ENCODE measurements around the gene RBPMS2.
"Not testable (repeated sequence)": the region's sequence is repeated elsewhere in the genome, so short reads cannot be mapped to it uniquely, and the experiment has no call there.

The RBPMS2 gene

DNA sequence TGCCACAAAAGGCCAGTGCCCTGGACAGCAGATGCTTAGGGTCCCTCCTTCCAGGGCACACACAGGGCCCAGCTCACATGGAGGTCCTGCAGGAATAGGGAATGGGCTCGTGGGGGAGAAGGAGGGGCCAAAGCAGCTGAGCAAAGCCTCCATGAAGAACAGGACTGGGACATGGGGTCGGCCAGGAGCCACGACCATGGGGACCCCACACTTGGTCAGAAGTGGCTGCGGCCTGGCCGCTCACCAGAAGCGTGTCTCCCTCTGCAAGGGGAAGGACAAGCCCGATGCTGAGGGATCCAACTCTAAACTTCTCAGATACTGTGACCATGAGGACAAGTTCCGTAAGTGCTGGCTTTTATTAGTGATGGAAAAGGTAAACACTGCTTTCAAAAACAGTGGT, 15.3 kb downstream of the RBPMS2 start:
- no peak overlapping the region for H3K27ac ChIP-seq
- no peak overlapping the region for H3K4me3 ChIP-seq

DNA sequence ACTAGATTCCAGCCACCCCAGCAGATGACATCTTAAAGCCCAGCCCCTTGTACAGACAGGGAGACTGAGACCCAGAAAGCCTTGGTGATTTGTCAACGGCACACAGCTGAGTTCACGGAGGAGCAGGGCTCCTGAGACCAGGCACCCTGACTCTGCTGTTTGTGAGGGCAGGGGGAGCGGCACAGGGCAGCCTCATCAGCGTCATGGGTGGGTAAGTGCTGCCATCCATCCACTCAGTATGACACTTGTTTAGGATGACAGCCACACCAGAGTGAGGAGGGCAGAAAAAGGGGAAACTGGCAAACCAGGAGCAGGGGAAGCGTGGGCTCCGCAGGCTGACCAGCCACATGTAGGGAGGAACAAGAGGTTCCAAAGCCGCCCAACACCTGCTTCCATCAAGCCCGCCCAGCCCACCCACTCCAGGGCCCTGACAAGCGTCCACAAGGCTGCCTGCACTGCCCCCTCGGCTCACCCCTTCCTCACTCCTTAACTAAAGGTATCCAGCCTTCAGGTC, 19.9 kb downstream of the RBPMS2 start:
- Histone ChIP-seq H3K27ac (no peak overlapping the region), H3K4me3 (no peak overlapping the region)

DNA sequence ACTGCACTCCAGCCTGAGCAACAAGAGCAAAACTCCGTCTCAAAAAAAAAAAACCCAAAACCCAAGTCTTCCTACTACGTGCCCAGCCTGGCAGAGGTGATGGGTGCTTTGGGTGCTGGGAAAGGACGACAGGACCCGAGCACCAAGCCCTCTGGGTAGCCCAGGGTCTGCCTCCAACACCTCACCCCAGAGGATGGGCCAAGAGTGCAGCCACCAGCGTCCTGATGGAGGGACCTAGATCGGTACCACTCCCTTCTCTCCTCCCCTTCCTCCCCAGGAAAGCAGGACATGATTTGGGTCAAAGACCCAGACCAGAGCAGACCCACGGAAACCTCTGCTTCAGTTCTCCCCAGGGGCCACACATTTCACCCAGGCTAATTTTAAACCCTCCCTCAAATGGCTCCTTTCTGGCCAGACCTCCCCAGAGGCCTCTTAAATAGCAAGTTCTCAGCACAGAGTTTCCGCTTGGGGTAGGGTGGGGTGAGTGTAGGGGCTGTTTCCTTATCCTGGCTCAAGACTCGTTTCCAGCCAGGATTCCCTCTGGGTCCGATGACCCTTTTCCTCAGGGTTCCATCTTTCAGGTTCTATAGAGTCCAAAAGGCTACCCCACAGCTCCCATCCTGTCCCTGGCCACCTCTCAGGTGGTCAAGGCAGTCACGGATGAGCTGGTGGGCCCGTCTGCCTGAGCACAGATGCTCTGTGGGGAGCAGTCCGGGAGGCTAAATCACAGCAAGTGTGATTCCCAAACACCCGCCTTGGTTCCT, 20.5 kb downstream of the RBPMS2 start:
- Histone ChIP-seq H3K4me3 (no peak overlapping the region), H3K27ac (no peak overlapping the region)

DNA sequence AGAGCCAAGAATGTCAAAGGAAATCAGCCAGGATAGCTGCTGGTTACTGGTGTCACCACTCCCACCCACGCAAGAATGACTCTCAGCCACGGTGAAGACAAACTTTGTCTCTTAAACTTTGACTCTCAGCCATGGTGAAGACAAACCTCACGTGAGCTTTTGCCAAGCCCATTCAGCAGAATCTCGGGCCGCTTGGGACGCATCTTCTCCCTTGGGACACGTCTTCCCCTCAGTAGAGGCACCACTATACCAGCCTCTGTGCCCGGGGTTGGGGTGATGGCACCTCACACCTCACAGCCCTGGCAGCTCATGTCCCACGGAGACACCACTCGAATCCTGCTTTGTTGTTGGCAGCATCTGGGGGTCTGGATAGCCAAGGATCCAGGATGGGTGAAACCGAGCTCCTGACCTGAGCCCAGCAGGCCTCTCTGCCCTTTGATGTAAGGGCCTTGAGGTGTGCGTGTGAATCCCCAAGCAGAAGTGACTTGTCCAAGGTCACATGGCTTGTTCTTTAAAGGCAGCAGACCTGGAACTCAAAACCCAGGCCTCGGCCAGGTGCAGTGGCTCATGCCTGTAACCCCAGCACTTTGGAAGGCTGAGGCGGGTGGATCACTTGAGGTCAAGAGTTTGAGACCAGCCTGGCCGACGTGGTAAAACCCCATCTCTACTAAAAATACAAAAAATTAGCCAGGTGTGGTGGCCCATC, 21.8 kb downstream of the RBPMS2 start:
- no peak overlapping the region for H3K4me3 ChIP-seq
- H3K27ac ChIP-seq, result no peak overlapping the region

DNA sequence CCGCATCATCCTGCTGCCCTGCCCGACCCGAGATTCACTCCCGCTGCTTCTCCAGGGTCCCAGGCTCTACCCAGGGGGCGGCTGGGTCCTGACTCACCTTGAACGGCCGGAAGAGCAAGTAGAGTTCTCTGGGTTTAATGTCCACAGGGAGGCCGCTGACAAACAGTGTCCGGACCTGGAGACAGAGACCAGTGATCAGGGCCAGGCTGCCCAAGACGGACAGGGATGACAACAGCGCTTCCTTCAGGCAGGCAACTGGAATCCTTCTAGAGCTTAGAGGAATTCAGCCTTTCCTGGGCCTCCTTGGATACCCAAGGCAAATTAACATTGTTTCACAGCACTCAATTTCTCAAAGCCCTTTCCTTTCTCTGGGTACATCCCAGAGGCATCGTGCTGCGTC, 23.9 kb downstream of the RBPMS2 start:
- no peak overlapping the region for H3K4me3 ChIP-seq
- no peak overlapping the region for H3K27ac ChIP-seq

DNA sequence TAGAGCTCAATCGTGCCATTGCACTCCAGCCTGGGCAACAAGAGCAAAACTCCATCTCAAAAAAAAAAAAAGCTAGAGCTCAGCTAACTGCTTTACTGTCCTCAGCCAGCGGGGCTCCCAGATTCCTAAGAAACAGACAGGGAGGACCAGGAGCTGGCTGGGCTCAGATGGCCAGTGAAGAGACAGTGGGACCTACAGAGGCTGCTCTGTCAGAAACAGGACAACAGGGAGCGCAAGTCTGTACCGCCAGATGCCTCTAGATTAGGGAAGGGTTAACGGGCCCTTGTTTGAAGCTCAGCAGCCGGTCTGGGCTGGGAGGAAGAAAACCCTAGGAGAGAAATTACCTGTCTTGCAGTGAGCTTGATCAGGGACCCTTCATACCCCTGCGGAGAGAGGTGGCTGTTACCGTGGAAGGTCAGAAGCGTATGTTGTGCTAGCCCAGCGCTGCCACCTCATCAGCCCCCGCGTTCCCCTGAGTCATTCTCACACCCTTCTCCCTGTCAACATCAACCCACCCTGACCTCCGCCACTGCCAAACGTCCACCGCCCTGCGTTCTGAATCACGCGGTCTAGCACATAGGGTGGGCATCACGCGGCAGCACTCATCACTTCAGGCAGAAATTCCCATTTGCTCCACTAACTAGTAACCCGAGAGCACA, 25.3 kb downstream of the RBPMS2 start:
- Histone ChIP-seq H3K27ac (no peak overlapping the region), H3K4me3 (no peak overlapping the region)

DNA sequence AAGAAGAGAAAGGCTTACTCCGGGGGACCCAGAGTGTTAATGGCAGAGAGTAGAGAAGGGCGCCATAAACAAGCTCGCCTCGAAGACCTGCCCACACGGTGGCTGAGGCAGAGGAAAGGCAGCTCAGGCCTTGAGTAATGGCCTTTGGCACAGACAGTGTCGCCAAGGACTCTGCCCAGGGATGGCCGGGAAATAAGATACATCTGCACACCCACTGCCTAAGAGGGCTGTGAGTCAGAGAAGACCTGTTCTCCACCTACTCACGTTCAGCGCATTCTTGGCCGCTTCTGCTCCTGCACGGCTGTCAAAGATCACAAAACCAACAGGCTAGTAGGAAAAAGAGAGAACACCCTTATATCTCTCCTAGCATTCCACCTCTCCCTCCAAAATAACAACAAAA, 26.2 kb downstream of the RBPMS2 start:
- no peak overlapping the region for H3K4me3 ChIP-seq
- no peak overlapping the region for H3K27ac ChIP-seq

DNA sequence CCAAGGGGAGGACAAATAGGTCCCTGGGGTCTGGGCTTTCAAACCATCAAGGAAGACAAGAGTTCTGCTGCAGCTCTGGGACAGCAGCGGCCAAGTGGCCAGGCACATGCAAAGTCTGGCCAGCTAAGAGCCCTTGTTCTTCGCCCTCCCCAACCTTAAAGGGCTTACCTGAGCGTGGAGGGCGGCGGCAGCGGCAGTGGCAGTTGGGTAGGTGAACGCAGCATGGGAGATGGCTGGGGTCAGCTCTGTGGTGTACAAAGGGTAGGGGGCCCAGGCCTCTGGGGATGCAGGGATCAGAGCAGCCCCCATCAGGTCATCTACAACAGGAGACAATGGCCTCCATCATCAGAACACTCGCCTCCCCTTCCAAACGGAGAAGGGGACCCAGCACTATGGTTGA, 27.1 kb downstream of the RBPMS2 start:
- no peak overlapping the region for H3K27ac ChIP-seq
- H3K4me3 ChIP-seq, result no peak overlapping the region

DNA sequence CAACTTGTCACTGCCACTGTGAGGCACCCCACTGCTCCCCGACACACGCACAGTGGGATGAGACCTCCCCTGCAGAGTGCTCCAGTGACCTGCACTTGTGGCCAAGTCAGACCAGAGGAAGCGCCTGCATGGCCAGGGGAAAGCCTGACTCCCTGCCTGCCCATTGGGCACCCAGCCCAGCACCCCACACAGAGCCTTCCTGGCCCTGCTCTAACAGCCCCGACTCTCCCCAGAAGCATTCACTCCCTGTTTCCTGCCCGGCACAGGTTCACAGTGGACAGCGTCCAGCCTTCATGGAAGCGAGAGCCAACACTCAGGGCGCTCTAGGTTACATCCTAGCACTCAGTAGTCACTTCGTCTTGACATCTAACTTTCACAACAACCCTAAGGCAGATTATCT, 27.8 kb downstream of the RBPMS2 start:
- H3K27ac ChIP-seq, result no peak overlapping the region
- no peak overlapping the region for H3K4me3 ChIP-seq

DNA sequence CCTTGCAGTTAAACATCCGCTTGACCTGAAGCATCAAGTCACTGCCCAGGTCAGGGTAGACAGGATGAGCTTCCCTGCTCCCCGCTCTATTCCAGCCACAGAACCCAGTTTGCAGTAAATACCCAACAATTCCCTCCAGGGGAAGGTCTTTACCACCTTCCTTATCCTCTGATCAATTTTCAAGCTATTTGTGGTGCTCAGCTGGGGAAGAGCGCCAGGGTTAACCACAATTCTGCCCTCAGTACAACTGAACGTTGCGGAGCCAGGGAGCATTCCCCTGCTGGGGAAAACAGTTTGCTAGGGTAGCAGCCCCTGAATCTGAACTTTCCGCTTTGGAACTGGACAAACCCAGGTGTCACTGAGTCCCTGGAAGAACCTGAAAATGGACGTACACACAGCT, 28.5 kb downstream of the RBPMS2 start:
- H3K27ac ChIP-seq, result no peak overlapping the region

DNA sequence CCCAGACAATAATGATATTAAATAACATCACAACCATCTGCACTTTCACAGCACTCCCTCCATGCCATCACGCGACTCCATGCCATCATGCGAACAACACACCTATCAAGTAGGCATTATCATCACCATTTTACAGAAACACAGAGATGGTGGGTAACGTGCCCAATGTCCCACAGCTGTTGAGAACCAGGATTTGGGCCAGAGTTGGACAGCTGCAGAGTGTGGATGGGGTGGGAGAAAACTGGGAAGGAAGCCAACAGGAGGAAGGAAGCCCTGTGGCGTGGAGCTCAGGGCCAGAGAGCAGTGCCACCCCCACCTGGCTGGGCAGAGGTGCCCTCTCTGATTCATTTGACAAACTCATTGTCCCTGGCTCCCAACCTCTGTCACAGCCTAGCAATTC, 29.0 kb downstream of the RBPMS2 start:
- no peak overlapping the region for H3K27ac ChIP-seq
- no peak overlapping the region for H3K4me3 ChIP-seq

More for the DNA sequence above, 28.5 kb downstream of the RBPMS2 start:
- no peak overlapping the region for H3K4me3 ChIP-seq

DNA sequence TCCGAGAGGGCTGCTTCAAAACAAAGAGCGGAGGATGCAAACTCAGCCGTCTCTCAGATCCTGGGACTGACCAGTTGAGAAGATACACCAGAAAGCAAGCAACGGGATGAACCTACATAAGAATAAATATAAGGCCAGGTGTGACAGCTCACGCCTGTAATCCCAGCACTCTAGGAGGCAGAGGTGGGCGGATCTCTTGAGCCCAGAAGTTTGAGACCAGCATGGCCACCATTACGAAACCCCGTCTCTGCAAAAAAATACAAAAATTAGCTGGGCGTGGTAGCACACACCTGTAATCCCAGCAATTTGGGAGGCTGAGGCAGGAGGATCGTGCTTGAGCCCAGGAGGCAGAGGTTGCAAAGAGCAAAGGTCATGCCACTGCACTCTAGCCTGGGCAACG, 31.7 kb downstream of the RBPMS2 start:
- Histone ChIP-seq H3K4me3 (no peak overlapping the region), H3K27ac (no peak overlapping the region)

DNA sequence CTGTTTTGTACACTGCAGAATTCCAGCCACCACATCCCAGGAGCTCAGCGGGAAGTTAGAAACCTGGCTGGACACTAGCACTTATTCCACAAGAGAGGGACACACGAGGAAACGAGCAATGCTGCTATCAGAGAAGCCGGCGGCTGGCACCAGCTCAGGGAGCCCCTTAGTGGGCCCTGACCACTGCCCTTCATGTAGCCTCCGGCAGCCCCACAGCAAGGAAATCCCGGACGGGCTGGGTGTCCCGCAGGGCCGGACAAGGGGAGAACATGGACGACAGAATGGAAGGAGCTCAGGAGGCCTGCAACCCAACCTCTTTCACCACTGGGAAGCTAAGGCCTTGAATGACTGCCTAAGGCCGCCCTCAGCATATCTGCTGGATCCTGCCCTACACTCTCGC, 32.5 kb downstream of the RBPMS2 start:
- Histone ChIP-seq H3K4me3 (no peak overlapping the region), H3K27ac (no peak overlapping the region)

DNA sequence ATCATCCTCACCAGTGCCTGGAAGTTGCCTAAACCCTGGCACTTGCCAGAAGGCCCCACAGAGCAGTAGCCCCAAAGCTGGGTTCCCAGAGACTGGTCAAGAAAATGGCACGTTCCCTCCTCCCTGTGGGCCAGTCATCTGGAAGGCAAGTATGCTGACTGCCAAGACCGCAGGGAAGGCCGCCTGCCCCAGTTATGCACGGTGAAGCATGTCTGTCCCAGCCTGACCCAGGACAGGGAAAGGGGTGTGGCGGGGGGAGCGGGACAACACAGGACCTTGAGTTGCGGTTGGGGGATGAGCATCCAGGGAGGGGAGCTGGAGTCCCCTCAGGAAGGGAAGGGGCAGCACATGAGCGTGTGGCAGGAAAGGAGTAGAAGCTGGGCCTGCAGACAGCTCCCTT, 33.0 kb downstream of the RBPMS2 start:
- Histone ChIP-seq H3K4me3 (no peak overlapping the region), H3K27ac (no peak overlapping the region)

DNA sequence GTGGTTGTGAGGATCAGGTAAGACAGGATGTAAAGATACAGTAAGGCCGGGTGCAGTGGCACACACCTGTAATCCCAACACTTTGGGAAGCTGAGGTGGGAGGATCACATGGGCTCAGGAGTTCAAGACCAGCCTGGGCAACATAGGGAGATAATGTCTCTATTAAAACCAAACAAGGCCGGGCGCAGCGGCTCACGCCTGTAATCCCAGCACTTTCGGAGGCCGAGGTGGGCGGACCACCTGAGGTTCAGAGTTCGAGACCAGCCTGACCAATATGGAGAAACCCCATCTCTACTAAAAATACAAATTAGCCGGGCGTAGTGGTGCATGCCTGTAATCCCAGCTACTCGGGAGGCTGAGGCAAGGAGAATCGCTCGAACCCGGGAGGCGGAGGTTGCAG, 33.7 kb downstream of the RBPMS2 start:
- not testable (repeated sequence) for H3K4me3 ChIP-seq, H3K27ac ChIP-seq

DNA sequence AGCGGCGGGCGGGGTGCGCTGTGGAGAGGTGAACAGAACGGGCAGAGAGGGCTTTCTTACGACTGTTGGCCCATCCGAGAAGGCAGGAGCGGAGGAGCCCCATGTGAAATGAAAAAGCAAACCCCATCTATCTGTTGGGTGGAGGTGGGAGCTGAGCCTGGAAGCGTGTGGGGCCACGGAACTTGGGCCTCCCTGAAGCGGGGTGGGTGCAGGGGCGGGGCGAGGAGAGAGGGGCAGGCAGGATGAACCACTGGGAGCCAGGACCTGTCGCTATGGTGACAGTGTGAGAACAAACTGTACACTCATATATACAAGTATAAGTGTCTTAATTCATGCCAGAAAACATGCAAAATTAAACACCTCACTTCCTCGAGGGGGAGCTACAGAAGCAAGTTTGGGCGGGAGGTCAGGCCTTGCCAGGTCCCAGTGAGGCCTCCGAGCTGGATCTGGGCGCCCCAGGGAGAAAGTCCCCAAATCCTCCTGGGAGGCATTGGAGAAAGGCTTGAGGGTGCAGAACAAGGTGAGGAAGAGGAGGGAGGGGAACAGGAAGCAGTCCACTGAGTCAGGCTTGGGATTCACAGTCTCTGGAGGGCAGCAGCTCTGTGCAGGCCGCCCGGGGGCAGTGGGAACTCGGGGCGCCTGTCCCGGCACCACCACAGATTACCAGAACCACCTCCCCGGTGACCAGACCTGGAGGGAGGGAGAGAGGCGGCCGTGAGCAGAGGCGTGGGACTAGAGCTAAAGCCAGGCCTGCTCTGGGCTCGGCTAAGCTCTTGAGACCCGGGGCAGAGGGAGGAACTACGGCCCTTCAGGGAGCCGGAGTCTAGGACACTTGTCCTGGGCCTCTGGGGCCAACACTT, 34.8 kb downstream of the RBPMS2 start:
- Histone ChIP-seq H3K4me3 (no peak overlapping the region), H3K27ac (no peak overlapping the region)

DNA sequence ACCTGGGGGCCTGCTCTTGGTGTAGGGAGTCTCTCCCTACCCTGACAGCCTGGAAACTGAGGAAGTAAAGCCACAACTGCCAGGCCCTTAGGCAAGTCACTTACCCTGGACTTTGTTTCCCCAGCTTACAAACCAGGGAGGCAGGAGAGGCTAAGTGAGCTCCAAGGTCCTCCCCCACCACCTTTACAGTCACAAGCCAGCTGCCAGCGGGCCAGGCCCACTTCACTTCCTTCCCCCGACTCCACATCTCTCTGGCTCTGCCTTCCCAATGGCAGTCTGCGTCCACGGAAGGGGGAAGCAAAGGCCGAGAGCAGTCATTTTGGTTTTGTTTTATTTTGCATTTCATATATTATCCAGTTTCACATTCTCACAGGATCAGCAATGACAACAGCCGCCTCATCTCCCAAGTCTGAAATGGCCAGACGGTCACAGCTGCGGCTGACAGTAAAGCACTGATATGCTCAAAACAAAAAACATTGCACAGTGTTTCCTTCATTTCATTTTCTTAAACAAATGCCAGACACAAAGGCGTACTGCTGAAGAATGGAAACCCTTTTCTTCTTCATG, 35.7 kb downstream of the RBPMS2 start:
- Histone ChIP-seq H3K27ac (no peak overlapping the region), H3K4me3 (no peak overlapping the region)

DNA sequence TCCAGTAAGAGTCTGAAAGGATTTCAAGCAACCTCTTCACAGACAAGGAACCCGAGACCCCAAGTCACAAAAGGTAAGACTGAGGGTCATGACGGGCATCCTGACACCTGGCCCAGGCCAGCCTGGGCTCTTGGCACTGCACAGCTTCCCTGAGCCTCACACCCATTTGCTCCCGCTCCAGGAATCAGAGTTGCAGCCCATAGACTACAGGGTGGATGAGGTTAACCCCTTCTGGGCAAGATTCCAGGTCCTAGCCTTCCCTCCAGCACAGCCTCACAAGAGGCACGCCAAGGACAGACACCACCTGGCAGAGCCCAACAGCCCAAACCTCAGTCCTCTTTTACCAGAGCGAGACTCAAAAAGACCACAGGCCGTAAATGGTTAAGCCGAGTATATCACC, 36.2 kb downstream of the RBPMS2 start:
- no peak overlapping the region for H3K4me3 ChIP-seq
- no peak overlapping the region for H3K27ac ChIP-seq

DNA sequence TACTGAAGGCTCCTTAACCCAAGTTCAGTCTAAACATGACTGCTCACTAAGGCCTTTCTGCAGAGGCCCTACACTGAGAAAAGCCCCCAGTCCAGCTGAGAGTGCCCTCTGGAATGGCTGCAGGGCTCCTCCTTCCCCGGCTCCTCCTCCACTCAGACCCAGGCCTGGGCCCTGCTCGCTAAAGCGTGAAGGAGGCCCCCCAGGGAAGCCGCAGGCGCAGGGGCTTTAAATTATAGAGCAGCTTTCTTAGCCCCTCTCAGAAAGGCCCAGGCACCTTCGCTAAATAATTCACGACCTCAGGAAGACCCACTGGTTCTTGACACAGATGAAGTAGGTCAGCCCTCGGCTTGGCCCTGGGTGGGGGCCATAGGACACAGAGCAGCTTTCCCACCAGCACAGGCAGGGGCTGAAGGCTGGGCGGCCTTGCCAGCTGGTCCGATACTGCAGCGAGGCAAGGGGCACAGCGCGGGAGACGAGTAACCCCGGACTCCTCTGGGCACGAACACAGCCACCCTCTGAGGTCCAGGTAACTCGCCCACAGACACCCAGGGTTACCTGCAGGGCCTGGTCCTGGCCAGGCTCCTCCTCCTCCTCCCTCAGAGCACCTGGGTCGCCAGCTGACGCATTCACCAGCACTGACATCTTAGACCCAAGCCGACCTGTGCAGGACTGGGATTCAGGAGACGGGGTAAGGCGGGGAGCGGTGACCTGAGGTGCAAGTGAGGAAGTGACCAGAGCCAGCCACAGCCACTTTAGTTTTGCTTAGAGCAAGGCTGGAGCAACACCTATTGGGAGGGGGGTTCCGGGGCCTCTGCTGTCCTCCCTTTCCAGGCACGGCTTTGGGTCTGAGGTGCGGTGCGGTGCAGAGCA, 36.9 kb downstream of the RBPMS2 start:
- Histone ChIP-seq H3K4me3 (no peak overlapping the region), H3K27ac (no peak overlapping the region)
